Fibroblast of skin of left biceps (primary cell): ENCODE results near the gene C10orf143.
A peak's percentile ranks its signal among the peaks of the same experiment; 100 is the strongest.
"Not testable (repeated sequence)": the region's sequence is repeated elsewhere in the genome, so short reads cannot be mapped to it uniquely, and the experiment has no call there.

Source experiments
- DNase-seq, 2 experiments: peaks; one replicate each; pipeline ENCODE4 v3.0.0-alpha.2; 2013; ENCODE audit warnings: low read depth in 2 of 2

The C10orf143 gene

DNA sequence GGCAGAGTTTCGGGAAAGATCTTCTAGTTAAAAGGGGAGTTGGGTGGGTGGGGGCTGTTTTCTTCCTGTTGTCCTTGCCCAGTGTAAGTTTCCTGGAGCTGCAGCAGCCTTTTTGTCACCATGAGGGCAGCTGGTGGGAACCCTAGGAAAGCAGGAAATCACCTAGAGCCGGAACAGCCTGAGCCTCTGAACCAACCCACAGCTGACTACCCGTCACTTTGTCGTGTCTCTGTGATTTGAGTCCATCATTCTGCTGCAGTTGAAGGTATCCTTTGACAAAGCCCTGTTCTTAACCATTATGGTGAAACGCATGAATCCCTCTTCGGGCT is 1.2 kb upstream of the C10orf143 start:
- no peak for DNase-seq

DNA sequence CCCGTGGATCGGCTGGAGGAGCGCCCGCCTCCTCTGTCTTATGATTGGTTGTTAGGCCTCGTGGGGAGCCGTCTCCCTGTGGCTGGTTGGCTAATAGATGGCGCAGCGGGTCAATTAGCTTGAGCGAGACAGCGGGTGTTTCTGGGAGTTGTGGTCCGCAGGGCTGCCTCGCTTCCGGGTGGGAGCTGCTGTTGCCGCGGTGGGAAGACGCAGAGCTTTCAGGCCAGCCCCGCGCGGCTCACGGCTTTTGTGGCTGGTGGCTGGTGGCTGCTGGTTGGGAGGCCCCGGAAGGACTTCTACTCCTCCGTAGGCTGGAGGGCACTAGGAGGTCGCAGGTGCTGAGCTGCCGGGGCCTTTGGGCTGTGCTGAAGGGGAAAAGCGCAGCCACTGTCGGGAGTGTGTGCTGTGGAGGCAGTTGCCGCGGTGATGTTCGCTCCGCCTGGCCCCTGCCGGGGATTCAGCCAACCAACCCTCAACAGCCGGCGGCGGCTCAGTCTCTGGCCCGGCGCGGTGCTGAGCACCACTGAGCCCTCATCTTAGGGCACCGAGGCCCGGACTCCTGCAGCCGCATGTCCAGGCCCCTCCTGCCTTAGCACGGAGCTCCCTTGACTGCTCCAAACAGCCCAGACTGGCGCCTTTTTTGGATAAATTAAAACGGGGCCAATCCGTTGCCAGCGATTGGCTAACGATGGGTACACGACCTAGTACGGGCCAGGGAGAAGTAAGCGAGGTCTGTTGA is 652 bp upstream of the C10orf143 start:
- DNase-seq = peak; percentile 92 to 95

DNA sequence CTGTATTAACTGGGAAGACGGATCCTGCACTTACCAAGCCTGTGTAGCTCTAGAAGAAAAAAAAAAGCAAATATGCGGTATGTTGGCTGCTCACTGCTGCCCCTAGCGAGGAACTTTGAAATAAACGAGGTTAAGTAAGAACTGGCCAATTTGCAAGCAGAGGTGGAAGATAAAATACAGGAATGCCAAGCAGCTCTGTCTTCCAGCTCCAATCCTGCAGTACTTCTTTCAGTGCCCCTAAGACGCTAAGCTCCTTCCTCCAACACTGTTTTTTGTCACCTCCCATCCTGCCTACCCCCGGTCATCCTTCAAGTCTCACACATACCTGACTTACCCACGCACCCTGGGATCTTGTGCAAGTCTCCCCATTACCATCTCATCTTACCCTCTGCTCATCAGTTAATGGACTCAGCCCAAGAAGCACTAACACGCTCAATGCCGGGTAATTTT is 809 bp downstream of the C10orf143 start:
- DNase-seq = peak; percentile 65 to 72

DNA sequence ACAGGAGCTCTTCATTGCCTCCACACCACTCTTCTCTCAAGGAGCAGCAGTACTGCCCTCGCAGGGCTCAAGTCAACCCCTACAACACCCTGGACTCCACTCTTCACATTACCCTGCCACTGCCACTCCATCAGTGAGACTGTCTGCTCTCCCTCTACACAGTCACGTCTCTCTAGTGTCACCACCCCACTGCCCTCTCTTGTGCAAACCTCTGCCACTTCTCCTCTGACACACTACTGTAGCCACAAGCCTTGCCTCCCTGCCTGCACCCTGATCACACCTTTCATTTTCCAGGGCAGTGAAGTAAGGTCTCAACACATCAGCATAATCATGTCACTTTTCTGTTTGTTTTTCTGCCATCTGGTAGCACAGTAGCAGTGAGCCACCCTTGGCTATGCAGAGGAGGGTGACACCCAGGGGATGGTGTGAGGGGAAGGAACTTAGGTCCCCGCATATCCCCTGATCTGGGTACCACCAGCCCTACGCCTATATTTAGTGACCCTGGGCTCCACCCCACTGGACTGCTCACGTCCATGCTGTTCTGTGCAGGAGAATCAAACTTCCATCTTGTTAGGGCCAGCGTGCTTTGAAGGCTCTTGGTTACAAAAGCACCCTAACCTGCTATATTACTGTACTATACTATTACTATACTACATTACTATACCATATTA is 1.6 kb downstream of the C10orf143 start:
- DNase-seq = no peak

DNA sequence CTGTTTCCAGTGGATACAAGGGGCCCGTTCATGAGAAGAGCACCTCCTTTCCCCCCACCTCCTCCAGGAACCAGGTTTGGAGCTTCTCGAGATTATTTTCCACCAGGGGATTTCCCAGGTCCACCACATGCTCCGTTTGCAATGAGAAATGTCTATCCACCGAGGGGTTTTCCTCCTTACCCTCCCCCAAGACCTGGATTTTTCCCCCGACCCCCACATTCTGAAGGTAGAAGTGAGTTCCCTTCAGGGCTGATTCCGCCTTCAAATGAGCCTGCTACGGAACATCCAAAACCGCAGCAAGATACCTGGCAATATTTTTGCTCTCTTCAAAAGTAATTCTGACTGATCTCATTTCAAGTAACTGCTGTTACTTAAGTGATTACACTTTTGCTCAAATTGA is 2.5 kb downstream of the C10orf143 start:
- not testable (repeated sequence) for DNase-seq

DNA sequence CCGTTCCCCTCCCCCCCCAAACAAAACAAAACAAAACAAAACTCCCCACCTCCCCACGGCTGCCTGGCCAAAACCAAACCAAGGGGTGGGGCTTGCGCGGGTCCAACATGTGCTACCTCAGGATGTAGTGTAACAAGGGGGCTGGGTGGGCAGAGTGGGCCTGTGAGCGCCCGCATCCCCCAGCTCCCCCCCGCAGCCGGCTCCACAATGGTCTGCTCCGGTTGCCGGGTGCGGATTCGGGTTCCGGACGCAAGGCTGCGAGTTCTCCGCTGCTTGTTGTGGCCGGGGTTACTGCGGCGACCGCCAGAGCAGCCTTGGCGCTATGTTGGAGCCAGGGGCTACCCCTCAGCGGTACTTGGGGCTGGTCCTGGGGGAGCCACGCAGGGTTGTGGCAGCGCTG is 4.9 kb downstream of the C10orf143 start:
- DNase-seq = no peak

DNA sequence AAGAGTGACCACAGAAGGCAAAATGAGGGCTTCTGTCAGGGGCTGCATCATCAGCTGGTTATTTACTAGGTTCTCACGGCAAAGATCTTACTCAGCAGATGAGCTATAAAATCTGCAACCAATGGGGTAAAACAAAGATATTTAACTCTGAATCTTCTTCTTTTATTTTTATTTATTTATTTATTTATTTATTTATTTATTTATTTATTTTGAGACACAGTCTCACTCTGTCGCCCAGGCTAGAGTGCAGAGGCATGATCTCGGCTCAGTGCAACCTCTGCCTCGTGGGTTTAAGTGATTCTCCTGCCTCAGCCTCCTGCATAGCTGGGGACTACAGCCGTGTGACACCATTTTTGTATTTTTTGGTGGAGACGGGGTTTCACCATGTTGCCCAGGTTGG is 11.3 kb downstream of the C10orf143 start:
- no peak for DNase-seq

DNA sequence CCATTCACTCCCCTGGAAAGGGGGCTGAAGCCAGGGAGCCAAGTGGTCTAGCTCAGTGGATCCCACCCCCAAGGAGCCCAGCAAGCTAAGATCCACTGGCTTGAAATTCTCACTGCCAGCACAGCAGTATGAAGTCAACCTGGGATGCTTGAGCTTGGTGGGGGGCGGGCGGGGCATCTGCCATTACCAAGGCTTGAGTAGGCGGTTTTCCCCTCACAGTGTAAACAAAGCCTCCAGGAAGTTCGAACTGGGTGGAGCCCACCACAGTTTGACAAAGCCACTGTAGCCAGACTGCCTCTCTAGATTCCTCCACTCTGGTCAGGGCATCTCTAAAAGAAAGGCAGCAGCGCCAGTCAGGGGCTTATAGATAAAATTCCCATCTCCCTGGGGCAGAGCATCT is 20.1 kb downstream of the C10orf143 start:
- not testable (repeated sequence) for DNase-seq

DNA sequence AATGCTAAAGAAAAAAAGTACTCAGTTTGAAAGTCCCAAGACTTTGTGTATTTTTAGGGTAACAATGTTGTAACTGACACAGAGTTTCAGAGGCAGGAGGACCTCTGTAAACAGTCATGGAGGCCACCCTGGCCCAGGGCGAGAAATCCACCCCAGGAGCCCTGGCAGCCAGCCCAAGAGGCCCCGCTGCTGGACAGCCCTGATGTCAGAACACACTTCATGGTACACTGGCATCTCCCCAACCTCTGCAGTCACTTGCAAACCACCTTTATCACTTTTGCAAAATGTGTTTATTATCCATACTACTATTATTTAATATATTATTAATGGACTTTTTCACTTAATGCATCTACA is 30.2 kb downstream of the C10orf143 start:
- no peak for DNase-seq

DNA sequence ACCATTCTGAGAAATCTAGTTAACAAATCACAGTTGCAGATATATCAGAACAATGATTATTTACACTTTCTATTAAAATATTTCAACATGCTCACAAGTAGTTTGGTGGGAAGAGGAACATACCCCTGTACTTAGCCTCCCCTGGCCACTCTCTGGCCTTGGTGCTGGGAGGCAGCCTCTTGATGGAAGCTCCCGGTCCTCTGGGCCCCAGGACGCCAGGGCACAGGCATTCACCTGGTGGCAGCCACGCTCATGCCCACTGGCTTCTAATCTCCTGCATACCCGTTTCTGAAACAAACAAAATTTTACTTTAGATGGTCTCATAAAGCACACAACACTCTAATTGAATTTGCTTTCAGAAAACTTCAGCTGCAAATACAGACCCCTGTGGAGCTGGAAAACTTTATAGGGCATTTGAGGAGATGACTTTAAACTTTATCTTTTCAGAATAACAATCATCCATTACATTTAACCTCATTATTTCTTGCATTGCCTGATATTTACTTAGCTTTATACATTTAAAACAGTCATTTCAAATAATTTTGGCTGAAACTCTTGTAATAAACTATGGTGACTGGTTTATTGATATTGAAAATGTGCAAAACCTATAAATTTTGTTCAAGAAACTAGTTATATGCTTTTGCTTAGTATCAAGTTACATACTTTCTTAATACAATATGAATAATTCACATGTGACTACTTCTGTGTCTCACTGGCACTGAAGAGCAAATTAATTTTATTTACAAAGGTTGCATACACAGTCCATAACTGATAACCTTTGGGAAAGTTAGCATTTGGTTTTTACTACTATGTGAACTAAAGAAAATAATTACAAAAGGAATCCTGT is 30.8 kb downstream of the C10orf143 start:
- no peak for DNase-seq

DNA sequence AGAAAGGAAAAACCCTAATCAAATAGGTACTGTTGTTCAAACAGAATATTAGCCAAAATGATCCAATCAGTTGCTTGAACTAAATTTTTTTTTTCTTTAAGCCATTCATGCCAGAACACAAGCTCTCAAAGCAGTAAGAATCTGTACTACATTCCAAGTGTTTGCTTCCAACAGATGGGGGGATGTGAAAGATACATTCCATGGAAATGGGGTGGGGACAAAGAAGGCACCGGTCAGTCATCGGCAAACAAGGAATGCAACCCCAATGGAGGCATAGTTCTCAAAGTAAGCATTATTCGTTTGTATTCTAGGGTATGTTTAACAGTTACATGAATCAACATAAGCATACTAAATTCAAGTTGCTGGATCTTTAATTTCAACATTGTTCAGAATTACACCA is 32.5 kb downstream of the C10orf143 start:
- DNase-seq = no peak

DNA sequence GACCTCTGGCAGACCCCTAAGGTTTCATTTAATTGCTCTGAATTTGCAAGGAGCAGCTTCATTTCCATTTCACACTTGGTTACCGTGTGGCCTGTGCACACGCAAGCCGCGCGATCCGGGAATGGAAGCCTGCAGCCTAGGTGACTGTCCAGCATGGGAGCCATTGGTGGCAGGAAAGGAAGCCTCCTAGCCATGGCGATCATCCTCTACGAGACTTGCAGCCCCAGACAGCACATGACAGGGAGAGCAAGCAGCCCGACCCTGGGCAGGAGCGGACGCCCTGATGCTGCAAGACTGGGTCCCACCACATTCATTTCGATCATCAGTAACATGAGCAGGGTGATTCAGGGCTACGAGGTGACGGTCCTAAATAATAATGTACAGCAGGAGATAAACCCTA is 33.9 kb downstream of the C10orf143 start:
- no peak for DNase-seq

DNA sequence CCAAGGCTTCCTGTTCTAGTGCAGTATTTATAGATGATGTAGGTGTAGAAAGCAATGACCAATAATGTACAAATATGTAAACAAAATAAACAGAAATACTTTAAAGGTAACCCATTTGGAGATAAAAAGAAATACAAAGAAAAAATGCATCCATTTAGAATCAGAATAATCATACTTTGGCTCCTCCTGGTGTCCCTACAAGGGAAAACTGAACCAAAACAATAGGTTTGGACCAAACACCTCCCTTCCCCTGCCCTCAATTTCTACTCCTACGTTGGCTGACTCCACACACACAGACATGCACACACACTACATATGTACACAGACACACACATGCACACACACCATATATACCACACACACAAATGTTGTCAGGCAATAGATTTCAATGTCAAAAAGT is 36.0 kb downstream of the C10orf143 start:
- no peak for DNase-seq

DNA sequence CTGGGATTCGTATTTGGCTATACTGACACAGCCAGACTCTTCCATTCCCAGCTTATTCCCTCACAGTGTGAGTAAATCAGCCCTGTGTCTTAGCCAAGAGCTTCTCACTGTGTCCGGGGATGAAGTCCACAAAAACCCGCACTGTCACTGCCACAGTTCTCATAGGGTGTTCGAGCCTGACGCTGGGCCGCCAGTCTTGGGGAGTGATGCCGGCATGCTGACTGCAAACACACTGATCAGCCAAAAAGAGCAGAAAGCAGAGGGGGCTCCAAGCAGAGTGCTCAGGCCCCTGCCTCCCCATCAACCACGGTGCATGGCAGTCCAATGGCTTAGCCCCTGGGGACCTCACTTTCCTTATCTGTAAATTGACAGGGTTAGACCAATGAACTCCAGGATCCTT is 36.7 kb downstream of the C10orf143 start:
- no peak for DNase-seq

DNA sequence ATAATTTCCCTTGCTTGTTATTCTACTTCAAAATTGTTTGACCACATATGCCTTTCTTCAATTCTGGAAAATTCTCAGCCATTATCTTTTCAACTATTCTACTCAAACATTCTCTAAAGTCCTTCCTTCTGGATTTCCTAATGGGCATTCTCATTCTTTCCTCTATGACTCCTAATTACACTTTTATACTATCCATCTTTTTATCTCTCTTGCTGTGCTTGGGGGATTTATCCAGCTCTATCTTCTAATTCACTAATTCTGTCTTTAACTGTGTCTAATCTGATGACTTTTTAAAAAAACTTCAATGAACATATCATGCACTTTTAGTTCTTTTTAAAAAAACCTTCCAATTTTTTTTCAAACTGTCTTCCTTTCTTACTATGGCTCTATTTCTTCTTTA is 38.4 kb downstream of the C10orf143 start:
- no peak for DNase-seq

DNA sequence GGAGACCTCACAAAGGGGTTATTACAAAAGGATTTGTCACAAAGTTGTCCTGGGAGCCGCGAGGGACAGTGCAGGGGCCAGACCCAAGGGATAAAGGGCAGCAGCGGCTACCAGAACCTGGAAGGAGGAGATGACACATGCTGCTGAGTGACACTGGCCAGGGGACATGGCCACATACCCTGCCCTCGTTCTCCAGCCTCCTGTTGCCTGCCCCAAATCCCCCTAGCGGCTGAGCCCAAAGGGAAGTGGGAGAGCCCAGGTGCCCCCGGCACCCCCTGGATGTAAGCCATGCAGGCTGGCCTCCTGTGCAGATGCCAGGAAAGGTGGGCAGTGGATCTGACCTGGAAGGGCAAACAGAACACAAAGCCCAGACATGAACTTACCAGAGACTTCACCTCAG is 42.7 kb downstream of the C10orf143 start:
- no peak for DNase-seq

DNA sequence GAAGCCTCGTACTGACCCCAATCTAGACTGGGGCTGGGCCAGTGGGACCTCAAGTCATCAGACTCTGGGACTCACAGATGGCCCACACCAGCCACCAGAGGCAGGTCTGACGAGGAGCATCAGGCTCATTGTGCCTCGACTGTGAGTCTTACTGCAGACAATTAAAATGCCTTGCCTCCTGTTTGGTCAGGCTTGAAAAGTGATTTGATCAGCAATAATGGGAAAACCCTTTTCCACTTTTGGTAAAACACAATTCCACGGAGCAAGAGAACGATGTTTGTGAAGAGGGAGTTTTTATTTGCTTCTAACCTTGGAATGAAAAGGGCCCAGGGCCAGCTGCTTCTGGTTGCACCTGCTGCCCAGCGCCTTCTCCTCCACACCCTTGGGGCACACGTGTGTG is 43.9 kb downstream of the C10orf143 start:
- no peak for DNase-seq

DNA sequence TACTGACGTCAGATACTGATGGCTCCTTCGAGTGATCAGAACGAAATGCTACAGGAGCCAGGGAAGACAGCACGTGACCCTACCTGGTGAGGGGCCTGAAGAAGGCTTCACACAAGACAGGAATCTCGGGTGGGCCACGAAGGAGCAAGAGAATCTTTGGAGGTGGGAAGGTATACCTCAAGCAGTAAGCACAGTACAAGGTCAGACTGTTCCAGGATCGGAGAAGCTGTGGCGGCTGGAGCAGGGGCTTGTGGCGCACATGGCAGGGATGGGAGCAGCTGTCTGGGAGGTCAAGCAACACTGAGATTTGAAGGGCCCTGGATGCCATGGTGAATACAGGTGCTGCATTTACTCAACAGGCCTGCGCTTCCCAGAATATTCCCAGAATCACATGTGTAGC is 45.4 kb downstream of the C10orf143 start:
- no peak for DNase-seq

DNA sequence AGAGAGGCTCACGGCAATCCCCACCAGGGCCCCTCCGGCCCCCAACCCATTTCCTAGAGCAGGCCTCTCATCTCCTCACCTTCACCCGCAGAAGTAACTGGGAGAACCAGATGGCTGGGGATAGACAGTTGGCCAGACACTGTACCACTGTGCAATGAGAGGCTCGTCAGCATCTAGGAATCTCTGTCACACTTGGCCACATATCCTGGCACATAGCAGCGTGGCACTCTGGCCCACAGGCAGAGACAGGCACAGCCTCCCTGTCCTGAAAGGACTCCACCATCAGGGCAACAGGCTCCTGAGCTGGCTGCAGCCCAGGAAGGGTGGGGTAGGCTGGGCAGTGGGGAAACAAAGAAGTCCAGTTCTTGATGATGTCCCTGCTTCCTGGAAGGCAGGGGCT is 45.8 kb downstream of the C10orf143 start:
- no peak for DNase-seq

DNA sequence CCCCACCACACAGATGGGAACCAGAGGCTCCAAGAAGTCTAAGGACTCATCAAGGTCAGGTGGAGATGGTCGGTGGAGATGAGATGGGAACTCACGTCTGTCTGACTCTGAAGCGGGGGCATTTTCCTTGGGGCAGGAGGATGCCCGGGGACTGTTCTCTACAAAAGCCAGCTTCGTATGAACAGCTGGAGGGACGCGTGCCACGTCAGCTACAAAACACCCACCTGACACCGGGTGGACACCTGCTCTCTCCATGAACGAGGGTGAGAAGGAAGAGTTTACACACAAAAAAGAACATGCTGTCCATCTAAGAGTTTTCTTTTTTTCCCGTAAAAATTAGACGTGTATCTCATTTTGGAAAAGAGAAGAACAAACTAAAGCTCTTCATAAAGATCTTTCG is 47.7 kb downstream of the C10orf143 start:
- no peak for DNase-seq

DNA sequence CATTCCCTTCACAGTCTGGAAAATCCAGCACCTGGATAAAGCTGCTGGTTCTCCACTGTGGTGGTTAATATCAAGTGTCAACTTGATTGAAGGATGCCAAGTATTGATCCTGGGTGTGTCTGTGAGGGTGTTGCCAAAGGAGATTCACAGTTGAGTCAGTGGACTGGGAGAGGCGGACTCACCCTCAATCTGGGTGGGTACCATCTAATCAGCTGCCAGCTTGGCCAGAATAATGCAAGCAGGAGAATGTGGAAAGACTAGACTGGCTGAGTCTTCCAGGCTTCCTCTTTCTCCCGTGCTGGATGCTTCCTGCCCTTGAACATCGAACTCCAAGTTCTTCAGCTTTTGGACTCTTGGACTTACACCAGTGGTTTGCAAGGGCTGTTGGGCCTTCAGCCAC is 48.4 kb downstream of the C10orf143 start:
- DNase-seq = no peak

DNA sequence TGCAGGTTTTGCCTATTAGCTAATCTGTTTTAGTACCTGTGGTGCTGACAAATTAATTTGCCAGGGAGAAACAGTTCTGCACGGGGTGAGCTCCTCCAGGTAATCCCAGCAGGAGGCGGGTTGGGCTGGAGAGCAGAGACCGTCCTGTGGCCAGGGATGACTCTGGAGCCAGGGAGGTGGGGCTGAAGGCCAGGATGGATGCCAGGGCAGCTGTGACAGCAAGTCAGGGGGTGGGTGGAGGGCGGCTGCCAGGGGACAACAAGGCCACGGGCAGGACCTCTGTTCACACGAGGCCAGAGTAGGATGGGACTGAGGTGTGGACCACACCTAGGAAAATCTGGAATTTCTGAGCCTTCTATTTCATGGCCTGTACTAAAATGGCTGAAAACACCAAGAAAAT is 48.9 kb downstream of the C10orf143 start:
- no peak for DNase-seq

DNA sequence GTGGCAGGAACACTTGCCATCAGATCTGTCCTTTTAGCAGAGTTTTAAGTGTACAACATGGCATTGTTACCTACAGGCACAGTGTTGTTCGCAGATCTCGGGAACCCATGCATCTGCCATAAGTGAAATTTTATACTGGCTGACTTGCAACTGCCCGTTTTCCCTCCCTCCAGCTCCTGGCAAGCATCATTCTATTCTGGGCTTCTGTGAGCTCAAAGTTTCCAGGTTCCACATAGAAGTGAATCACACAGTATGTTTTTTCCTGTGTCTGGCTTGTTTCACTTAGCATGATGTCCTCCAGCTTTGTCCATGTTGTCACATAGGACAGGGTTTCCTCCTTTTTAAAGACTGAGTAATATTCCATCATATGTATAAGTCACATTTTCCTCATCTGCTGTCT is 56.6 kb downstream of the C10orf143 start:
- no peak for DNase-seq
